Astrocyte (in vitro differentiated cells and primary cell): Measurements from ENCODE around the gene SKA1. TPM values are rescaled to one million over a fixed set of nuclear protein-coding genes. Genes with fewer than 3 reads are reported as not detected.

Experiments used
- DNase-seq: peaks from one replicate; pipeline ENCODE4 v3.0.0-alpha.2; 2010; ENCODE audit warnings: low read depth
- FAIRE-seq: peaks from 2 replicates; lab custom pipeline; 2011; peaks lifted over from hg19 to GRCh38; lab: Jason Lieb, UNC
- H2AFZ ChIP-seq: 2 replicates; pipeline ENCODE4 v1.6.0; 2012; ENCODE audit warnings: low read depth, low read length, inconsistent platforms
- H3K27ac ChIP-seq: 2 replicates; pipeline ENCODE4 v1.5.1; 2011; ENCODE audit warnings: low read depth, low read length, inconsistent platforms
- H3K27me3 ChIP-seq: 2 replicates; pipeline ENCODE4 v1.6.0; 2011; ENCODE audit warnings: low read length, inconsistent platforms; ENCODE audit not compliant: insufficient read depth
- H3K36me3 ChIP-seq: 2 replicates; pipeline ENCODE4 v1.5.1; 2011; ENCODE audit warnings: low read length, inconsistent platforms; ENCODE audit not compliant: insufficient read depth
- H3K4me1 ChIP-seq: 2 replicates; pipeline ENCODE4 v1.5.1; 2011; ENCODE audit warnings: low read length, inconsistent platforms; ENCODE audit not compliant: insufficient read depth
- H3K4me2 ChIP-seq: 2 replicates; pipeline ENCODE4 v1.6.0; 2012; ENCODE audit warnings: low read length, inconsistent platforms
- H3K4me3 ChIP-seq: 2 replicates; pipeline ENCODE4 v1.5.1; 2011; ENCODE audit warnings: low read depth, mild to moderate bottlenecking, low read length, inconsistent platforms; ENCODE audit not compliant: insufficient read depth
- H3K79me2 ChIP-seq: 2 replicates; pipeline ENCODE4 v1.6.0; 2012; ENCODE audit warnings: mild to moderate bottlenecking, low read length, inconsistent platforms; ENCODE audit not compliant: insufficient read depth
- H3K9ac ChIP-seq: 2 replicates; pipeline ENCODE4 v1.6.0; 2012; ENCODE audit warnings: mild to moderate bottlenecking, low read length, inconsistent platforms
- H3K9me3 ChIP-seq: 2 replicates; pipeline ENCODE4 v1.5.1; 2012; ENCODE audit warnings: low read depth, mild to moderate bottlenecking, low read length, inconsistent platforms; ENCODE audit not compliant: insufficient read depth
- H4K20me1 ChIP-seq: 2 replicates; pipeline ENCODE4 v1.6.0; 2012; ENCODE audit warnings: low read length, inconsistent platforms; ENCODE audit not compliant: insufficient read depth
- H3K27ac Mint-ChIP-seq: one replicate; pipeline ENCODE4 v1.8.0; 2021; ENCODE audit warnings: mild to moderate bottlenecking, mixed read lengths; ENCODE audit not compliant: unreplicated experiment
- H3K27me3 Mint-ChIP-seq: one replicate; pipeline ENCODE4 v1.8.0; 2021; ENCODE audit warnings: low read depth, mixed read lengths; ENCODE audit not compliant: unreplicated experiment
- H3K36me3 Mint-ChIP-seq: one replicate; pipeline ENCODE4 v1.8.0; 2021; ENCODE audit warnings: low read depth, mixed read lengths; ENCODE audit not compliant: unreplicated experiment
- H3K4me1 Mint-ChIP-seq: one replicate; pipeline ENCODE4 v1.8.0; 2021; ENCODE audit warnings: low read depth, mixed read lengths; ENCODE audit not compliant: unreplicated experiment
- H3K4me3 Mint-ChIP-seq: one replicate; pipeline ENCODE4 v1.8.0; 2021; ENCODE audit warnings: mild to moderate bottlenecking, moderate library complexity, mixed read lengths; ENCODE audit not compliant: unreplicated experiment
- H3K9me3 Mint-ChIP-seq: one replicate; pipeline ENCODE4 v1.8.0; 2021; ENCODE audit warnings: mild to moderate bottlenecking, mixed read lengths; ENCODE audit not compliant: unreplicated experiment
- EZH2 ChIP-seq: IDR thresholded peaks from 2 replicates; pipeline ENCODE4 v1.6.1; 2012; ENCODE audit warnings: mild to moderate bottlenecking, low read length, inconsistent platforms; ENCODE audit not compliant: insufficient read depth
- total RNA-seq: library from RNA; stranded (reverse); gene quantifications from 2 replicates; pipeline ENCODE4 v1.2.1, GENCODE V29; 2021
- TF ChIP-seq, protein P1 (sequence below): IDR thresholded peaks from 2 replicates; pipeline ENCODE4 v1.5.1; 2011; ENCODE audit warnings: low read depth, mild to moderate bottlenecking, inconsistent platforms, low read length, moderate library complexity; ENCODE audit not compliant: insufficient read depth

The SKA1 gene
- total RNA-seq, 1 donor from 2014 or later = 2.6 TPM

DNA sequence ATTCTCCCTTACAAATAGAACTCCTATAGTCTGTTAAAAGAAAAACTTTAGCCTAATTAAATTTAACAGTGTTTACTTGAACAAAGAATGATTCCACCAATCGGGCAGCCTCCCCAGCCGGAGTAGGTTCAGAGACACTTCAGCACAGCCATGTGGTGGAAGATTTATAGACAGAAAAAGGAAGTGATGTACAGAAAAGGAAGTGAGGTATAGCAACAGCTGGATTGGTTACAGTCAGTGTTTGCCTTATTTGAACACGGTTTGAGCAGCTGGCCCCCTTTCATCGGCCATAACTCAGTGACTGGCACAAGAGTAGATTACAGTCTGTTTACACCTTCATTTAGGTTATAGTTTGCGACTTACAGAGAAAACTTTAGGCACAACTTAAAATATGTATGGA lies 2.1 kb upstream of the SKA1 start:
- H3K27me3 ChIP-seq = no peaks in the 10 kb centered on the region
- H3K27ac Mint-ChIP-seq = no peak overlapping the region
- H3K27me3 Mint-ChIP-seq = peaks cover 5% of the 10 kb centered on the region
- TF ChIP-seq, protein P1, sequence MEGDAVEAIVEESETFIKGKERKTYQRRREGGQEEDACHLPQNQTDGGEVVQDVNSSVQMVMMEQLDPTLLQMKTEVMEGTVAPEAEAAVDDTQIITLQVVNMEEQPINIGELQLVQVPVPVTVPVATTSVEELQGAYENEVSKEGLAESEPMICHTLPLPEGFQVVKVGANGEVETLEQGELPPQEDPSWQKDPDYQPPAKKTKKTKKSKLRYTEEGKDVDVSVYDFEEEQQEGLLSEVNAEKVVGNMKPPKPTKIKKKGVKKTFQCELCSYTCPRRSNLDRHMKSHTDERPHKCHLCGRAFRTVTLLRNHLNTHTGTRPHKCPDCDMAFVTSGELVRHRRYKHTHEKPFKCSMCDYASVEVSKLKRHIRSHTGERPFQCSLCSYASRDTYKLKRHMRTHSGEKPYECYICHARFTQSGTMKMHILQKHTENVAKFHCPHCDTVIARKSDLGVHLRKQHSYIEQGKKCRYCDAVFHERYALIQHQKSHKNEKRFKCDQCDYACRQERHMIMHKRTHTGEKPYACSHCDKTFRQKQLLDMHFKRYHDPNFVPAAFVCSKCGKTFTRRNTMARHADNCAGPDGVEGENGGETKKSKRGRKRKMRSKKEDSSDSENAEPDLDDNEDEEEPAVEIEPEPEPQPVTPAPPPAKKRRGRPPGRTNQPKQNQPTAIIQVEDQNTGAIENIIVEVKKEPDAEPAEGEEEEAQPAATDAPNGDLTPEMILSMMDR = no peak
- TF ChIP-seq EZH2 = no peak
- H3K4me1 Mint-ChIP-seq = no peaks in the 10 kb centered on the region
- no peak for FAIRE-seq
- peaks cover 7% of the 10 kb centered on the region for H3K9me3 Mint-ChIP-seq
- no peak overlapping the region for H3K9ac ChIP-seq
- no peak overlapping the region for H3K4me3 ChIP-seq
- H3K4me3 Mint-ChIP-seq = no peak overlapping the region
- DNase-seq = no peak
- H2AFZ ChIP-seq = no peak overlapping the region
- peaks cover 20% of the 10 kb centered on the region for H3K79me2 ChIP-seq
- H3K4me1 ChIP-seq = no peaks in the 10 kb centered on the region
- H3K4me2 ChIP-seq = no peak overlapping the region
- no peaks in the 10 kb centered on the region for H3K36me3 ChIP-seq
- no peak overlapping the region for H3K27ac ChIP-seq
- no peaks in the 10 kb centered on the region for H4K20me1 ChIP-seq
- no peaks in the 10 kb centered on the region for H3K9me3 ChIP-seq
- no peaks in the 10 kb centered on the region for H3K36me3 Mint-ChIP-seq

DNA sequence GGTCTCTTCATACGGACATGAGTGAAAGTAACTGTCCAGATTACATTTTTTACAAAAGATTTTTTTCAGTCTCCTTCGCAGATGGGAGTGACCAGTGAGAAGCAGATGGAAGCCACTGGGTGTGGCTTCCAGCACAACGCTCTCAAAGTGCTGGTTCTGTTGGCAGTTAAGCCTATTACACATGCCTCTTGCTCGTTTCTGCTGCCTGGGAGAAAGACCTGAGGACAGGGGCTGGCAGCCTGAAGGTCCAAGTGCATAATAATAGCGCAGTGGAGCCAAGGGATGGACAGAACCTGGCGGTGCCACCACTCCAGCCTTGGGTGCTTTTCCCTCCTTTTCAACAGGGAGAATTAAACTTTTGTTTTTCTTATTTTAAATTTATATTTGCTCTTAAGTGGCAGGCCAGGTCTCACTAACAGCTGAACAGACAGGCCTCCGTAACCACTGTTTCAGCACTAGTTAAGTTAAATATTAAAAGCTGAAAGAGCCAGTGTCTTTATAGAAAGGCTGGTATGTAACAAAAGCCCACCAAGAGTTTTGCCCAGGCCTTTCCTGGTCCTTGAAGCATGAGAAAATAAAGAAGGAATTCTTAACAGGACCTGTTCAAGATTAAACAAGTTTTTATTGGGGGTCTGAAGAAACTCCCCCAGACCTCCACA lies 1.2 kb upstream of the SKA1 start:
- H3K4me1 ChIP-seq = no peaks in the 10 kb centered on the region
- H3K9ac ChIP-seq = no peak overlapping the region
- no peak overlapping the region for H3K27ac ChIP-seq
- no peaks in the 10 kb centered on the region for H3K36me3 ChIP-seq
- peak overlapping the region; percentile 34 for H3K27ac Mint-ChIP-seq
- H2AFZ ChIP-seq = no peak overlapping the region
- H3K4me3 Mint-ChIP-seq = peak overlapping the region; percentile 82
- no peak overlapping the region for H3K4me3 ChIP-seq
- H3K9me3 ChIP-seq = no peaks in the 10 kb centered on the region
- H4K20me1 ChIP-seq = no peaks in the 10 kb centered on the region
- no peaks in the 10 kb centered on the region for H3K36me3 Mint-ChIP-seq
- no peak overlapping the region for H3K4me2 ChIP-seq
- TF ChIP-seq EZH2 = no peak
- TF ChIP-seq, protein P1 = no peak
- no peak for DNase-seq
- H3K9me3 Mint-ChIP-seq = peaks cover 2% of the 10 kb centered on the region
- no peaks in the 10 kb centered on the region for H3K27me3 Mint-ChIP-seq
- FAIRE-seq = no peak
- H3K4me1 Mint-ChIP-seq = no peaks in the 10 kb centered on the region
- no peaks in the 10 kb centered on the region for H3K27me3 ChIP-seq
- peaks cover 20% of the 10 kb centered on the region for H3K79me2 ChIP-seq

DNA sequence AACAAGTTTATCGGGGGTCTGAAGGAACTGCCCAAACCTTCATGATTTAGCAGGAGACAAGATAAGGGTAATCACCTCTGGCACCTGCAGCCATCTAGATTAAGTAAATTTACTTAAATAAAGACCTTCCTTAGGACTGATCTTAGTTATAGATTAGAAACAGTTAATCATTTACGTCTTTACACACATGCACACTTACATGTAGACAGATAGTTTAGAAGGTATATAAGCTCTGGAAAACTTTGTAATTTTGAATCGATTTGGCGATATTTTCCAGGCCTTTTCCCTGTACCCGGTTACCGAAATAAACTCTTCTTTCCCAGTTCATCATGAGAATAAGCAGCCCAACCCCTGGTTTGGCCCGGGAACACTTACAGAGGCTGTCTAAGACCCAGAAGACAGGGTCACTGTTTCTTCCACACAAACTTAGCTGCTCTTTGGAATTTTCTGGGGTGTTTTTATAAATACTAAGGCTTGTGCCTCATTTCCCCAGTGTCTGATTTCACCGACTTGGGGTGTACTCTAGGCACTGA lies 560 bp upstream of the SKA1 start:
- no peaks in the 10 kb centered on the region for H3K36me3 Mint-ChIP-seq
- H3K4me2 ChIP-seq = peak overlapping the region; percentile 88
- H4K20me1 ChIP-seq = no peaks in the 10 kb centered on the region
- no peaks in the 10 kb centered on the region for H3K9me3 ChIP-seq
- FAIRE-seq = no peak
- peak overlapping the region; percentile 90 for H3K4me3 ChIP-seq
- peaks cover 20% of the 10 kb centered on the region for H3K79me2 ChIP-seq
- no peak for DNase-seq
- no peak for TF ChIP-seq EZH2
- TF ChIP-seq, protein P1 = no peak
- H3K27ac ChIP-seq = peak overlapping the region; percentile 36
- H2AFZ ChIP-seq = peak overlapping the region; percentile 95
- no peaks in the 10 kb centered on the region for H3K36me3 ChIP-seq
- H3K27ac Mint-ChIP-seq = peak overlapping the region; percentile 78
- no peaks in the 10 kb centered on the region for H3K27me3 Mint-ChIP-seq
- peak overlapping the region; percentile 82 for H3K4me3 Mint-ChIP-seq
- H3K9ac ChIP-seq = peak overlapping the region; percentile 62
- no peaks in the 10 kb centered on the region for H3K27me3 ChIP-seq
- H3K9me3 Mint-ChIP-seq = no peaks in the 10 kb centered on the region
- no peaks in the 10 kb centered on the region for H3K4me1 Mint-ChIP-seq
- H3K4me1 ChIP-seq = no peaks in the 10 kb centered on the region
